22Rv1 (cell line): Measurements from ENCODE around the gene NSMCE1.
"Not testable (repeated sequence)": the region's sequence is repeated elsewhere in the genome, so short reads cannot be mapped to it uniquely, and the experiment has no call there.

ENCODE experiments used
- ZFX ChIP-seq: fragments of 450-650 bp; IDR thresholded peaks from 2 replicates; pipeline ENCODE4 v1.6.1; 2017; ENCODE audit warnings: antibody characterized with exemption, borderline replicate concordance
- TF ChIP-seq, protein P1 (sequence below): fragments of 450-650 bp; IDR thresholded peaks from 2 replicates; pipeline ENCODE4 v1.5.1; 2017; ENCODE audit warnings: mild to moderate bottlenecking

- TF ChIP-seq, protein P1, sequence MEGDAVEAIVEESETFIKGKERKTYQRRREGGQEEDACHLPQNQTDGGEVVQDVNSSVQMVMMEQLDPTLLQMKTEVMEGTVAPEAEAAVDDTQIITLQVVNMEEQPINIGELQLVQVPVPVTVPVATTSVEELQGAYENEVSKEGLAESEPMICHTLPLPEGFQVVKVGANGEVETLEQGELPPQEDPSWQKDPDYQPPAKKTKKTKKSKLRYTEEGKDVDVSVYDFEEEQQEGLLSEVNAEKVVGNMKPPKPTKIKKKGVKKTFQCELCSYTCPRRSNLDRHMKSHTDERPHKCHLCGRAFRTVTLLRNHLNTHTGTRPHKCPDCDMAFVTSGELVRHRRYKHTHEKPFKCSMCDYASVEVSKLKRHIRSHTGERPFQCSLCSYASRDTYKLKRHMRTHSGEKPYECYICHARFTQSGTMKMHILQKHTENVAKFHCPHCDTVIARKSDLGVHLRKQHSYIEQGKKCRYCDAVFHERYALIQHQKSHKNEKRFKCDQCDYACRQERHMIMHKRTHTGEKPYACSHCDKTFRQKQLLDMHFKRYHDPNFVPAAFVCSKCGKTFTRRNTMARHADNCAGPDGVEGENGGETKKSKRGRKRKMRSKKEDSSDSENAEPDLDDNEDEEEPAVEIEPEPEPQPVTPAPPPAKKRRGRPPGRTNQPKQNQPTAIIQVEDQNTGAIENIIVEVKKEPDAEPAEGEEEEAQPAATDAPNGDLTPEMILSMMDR = not testable (repeated sequence)
- TF ChIP-seq ZFX = not testable (repeated sequence)
Measured at GRCh38 chr16:27262904-27263423, 5.6 kb downstream of the NSMCE1 start.
